B cell (primary cell): ENCODE data around the gene ARHGAP26.

Experiments
- CTCF ChIP-seq: fragments of 200-600 bp; IDR thresholded peaks from one replicate; pipeline ENCODE4 v1.8.0; 2022; ENCODE audit warnings: antibody characterized with exemption, mild to moderate bottlenecking
- EZH2 ChIP-seq: IDR thresholded peaks from 2 replicates; pipeline ENCODE4 v1.6.1; 2012; ENCODE audit warnings: borderline replicate concordance, low read depth, mild to moderate bottlenecking, moderate library complexity, low read length; ENCODE audit not compliant: insufficient read depth, poor library complexity, severe bottlenecking

DNA sequence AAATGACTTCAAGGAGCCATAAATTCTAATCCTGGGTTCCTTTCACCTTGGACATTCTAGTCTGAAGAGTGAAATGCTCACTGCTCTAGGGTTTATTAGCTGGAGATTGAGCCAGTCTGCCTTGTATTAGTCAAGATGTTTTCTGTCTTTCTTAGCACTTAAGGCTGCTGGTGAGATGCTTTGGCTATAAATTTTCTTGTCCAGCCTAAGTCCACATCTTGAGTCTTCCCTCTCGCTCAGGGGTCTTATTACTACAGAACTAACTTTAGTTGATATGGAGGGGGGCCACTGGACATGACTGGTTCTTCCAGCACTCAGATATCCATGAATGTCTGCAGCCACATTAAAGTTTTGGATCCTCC lies 316.4 kb downstream of the ARHGAP26 start:
- TF ChIP-seq CTCF: no peak
- TF ChIP-seq EZH2: no peak
